SK-N-SH (cell line): ENCODE results near the gene PSMD14.

ENCODE experiments used
- CTCF ChIP-seq: fragments of 200-600 bp; sonication (generic); IDR thresholded peaks from 2 replicates; pipeline ENCODE4 v1.6.1; 2017; ENCODE audit warnings: antibody characterized with exemption, mild to moderate bottlenecking, moderate library complexity
- EP300 ChIP-seq, 2 experiments: IDR thresholded peaks; 2 replicates each; pipeline versions ENCODE4 v1.4.0 to v1.6.1; 2012; ENCODE audit warnings: borderline replicate concordance in 1 of 2, low read depth in 1 of 2, low read length in 1 of 2
- GATA2 ChIP-seq: sonication (generic); formaldehyde crosslinking; IDR thresholded peaks from 2 replicates; pipeline ENCODE4 v1.5.0; 2020; ENCODE audit warnings: mild to moderate bottlenecking, missing genetic modification reagents
- MAX ChIP-seq: IDR thresholded peaks from 2 replicates; pipeline ENCODE4 v1.4.0; 2012; ENCODE audit warnings: low read depth
- POLR2AphosphoS5 ChIP-seq: IDR thresholded peaks from 2 replicates; pipeline ENCODE4 v1.6.1; 2012; ENCODE audit warnings: low read depth, low read length
- SMC3 ChIP-seq: IDR thresholded peaks from 2 replicates; pipeline ENCODE4 v1.6.1; 2012; ENCODE audit warnings: low read depth, low read length, improper control_type of control experiment
- TCF12 ChIP-seq: IDR thresholded peaks from 2 replicates; pipeline ENCODE4 v1.4.0; 2012
- YY1 ChIP-seq: IDR thresholded peaks from 2 replicates; pipeline ENCODE4 v1.4.0; 2012; ENCODE audit warnings: low read depth, mild to moderate bottlenecking
- TF ChIP-seq, protein P1 (sequence below): fragments of 150-350 bp; IDR thresholded peaks from 2 replicates; pipeline ENCODE4 v1.6.1; 2017; ENCODE audit warnings: antibody characterized with exemption, low read length, low read depth, borderline replicate concordance

GRCh38 chr2:161353543-161353942, 45.3 kb downstream of the PSMD14 start:
- TF ChIP-seq CTCF (no peak), EP300 (IDR thresholded peaks at IDR 0.05; ENCODE audit: borderline replicate concordance in 1 of 2, low read depth in 1 of 2, low read length in 1 of 2) (no peak), TCF12 (no peak), GATA2 (CRISPR knock-in tag) (no peak), POLR2AphosphoS5 (no peak), YY1 (no peak), MAX (no peak), SMC3 (no peak)
- TF ChIP-seq, protein P1, sequence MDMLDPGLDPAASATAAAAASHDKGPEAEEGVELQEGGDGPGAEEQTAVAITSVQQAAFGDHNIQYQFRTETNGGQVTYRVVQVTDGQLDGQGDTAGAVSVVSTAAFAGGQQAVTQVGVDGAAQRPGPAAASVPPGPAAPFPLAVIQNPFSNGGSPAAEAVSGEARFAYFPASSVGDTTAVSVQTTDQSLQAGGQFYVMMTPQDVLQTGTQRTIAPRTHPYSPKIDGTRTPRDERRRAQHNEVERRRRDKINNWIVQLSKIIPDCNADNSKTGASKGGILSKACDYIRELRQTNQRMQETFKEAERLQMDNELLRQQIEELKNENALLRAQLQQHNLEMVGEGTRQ, result no peak
